GM19239 (cell line): ENCODE measurements around the gene LAMC2.

Experiments used
- DNase-seq: peaks from one replicate; pipeline ENCODE4 v3.0.0; 2011; ENCODE audit warnings: low spot score; ENCODE audit not compliant: insufficient read length
- FAIRE-seq: peaks from 2 replicates; lab custom pipeline; 2011; peaks lifted over from hg19 to GRCh38; lab: Jason Lieb, UNC

The LAMC2 gene

DNA sequence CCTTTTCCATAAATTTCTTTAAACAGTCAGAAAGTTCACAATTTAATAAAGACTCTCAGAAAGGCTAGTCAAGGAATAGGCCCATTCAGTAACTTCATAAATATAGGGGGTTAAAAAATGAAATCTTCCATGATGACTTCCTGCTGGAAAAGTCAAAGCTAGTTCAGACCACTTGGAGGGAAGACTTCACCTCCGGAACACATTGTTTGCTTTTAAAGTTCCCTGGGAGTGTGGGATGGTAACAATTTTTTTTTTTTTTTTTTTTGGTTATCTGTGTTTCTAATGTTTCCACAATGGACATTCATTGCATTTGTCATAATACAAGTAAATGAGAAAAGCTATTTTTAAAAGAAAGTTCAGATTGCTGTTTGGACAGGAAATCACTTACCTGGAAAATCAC, 18.4 kb upstream of the LAMC2 start:
- DNase-seq (no peak), FAIRE-seq (no peak)

DNA sequence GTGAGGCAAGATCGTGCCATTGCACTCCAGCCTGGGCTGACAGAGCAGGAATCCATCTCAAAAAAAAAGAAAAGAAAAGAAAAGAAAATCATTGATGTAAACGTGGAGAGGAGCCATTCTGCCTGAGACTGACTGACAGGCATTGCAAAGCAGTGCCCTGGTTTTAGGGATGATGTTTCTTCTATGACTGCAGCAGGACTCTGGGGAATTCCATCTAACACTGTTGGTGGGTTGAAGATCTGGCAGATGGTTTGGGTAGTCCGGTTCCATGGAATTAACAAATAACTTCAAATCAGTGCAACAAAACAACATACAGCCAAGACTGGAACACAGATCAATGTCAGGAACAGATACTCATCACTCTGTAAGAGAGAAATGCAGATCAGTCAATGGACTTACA, 17.8 kb upstream of the LAMC2 start:
- FAIRE-seq (no peak), DNase-seq (no peak)

DNA sequence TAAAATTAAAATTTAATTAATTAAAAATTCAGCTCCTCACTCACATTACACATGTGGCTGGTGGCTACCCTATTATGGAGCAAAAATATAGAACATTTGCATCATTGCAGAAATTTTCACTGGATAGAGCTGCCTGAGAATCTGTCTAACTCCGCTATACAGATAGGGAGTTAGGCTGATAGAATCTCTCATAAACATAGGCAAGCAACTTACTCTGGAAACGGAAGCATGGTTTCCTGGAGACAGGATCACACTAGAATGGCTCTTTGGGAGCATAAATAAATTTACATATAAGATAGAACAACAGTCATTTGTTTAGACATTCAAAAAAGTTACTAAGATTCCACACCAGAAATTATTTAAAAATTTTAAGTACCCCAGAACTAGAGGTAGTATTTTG, 12.2 kb upstream of the LAMC2 start:
- FAIRE-seq = no peak
- no peak for DNase-seq

DNA sequence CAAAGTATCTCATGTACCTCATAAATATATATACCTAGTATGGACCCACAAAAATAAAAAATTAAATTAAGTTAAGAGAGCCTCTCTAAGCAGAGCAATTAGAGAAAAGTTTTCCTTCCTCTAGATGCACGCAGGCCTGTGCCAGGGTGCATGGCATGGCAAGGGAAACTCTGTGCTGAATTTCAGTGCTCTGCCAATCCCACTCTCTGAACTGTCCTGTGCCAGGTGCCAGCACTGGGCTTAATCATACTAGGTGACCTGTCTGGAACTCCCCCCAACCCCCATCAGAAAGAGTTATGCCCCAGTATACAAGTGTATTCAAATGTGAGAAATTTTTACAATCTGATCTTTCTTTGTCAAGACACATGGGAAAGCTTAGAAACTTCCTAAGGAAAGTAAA, 10.4 kb upstream of the LAMC2 start:
- FAIRE-seq = no peak
- DNase-seq = no peak

DNA sequence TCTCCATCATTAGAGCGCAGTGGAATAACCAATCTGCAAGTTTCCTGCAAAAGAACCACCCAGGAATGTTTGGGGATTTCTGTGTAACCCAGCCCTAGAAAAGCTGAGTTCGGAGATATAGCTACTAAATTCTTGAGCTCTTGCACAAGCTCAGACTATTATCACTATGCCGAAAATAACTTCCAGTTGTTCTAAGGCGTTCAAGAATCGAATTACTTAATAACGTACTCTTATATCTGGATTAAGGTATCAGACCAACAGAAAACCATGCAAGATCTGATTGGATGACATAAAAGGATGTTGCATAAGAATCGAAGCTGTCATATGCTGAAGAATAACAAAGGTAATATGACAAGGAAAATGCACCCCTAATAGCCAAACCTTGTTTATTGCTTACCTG, 7.5 kb upstream of the LAMC2 start:
- no peak for DNase-seq
- no peak for FAIRE-seq

DNA sequence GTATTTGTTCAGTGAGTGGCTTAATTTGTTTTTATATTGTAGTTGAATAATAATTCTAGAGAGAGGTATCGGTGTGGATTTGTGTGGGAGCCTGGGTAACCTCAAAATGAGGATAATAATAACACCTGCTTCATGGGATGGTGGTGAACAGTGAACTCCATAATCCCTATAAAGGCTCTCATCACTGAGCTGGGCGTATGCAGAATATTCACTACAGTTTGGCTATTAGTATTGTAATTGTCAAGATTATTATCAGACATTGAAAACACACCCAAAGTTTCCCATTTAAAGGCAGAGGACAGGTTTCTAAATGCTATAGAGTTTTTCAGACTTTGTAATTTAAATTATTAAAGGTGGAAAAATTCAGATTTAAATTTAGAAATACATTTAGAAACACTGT, 7.0 kb upstream of the LAMC2 start:
- DNase-seq = no peak
- no peak for FAIRE-seq

DNA sequence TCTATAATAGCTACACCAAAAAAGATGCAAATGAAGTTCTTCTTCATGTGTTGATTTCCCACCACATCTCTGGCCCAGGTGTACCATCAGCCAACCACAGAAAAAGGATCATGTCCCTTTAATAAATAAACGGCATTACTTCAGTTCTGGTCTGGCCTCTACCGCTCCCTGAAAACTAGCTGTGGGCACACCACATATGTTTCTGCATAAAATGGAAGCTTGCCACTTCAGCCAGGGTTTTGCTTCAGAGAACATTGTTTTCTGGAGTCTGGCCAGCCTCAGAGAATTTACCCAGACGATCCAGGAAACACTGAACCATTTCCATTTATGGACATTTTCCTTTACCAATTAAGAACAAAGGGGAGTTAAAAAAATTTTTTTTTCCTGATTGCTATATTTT, 5.8 kb upstream of the LAMC2 start:
- FAIRE-seq = peak; percentile 56
- DNase-seq = peak; percentile 21

DNA sequence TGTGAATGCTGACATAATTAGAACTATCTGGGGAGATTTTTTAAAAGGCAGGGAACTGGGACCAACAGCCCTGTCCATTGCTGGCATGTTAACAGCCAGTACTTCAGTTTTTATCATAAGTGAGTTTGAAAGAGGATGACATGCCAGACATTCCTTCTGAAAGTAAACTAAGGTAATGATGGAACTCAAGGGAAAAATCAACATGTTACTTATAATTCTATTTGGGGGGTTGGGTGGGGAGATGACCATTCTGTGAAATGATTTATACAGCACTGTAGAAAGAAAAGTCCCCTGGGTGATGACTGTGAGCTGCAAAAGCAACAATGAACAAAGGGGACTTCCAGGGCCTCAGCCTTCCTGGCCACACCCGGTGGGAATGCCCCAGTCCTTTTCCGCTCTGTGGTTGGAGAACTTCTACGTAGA, 5.4 kb upstream of the LAMC2 start:
- FAIRE-seq (peak; percentile 55), DNase-seq (no peak)

DNA sequence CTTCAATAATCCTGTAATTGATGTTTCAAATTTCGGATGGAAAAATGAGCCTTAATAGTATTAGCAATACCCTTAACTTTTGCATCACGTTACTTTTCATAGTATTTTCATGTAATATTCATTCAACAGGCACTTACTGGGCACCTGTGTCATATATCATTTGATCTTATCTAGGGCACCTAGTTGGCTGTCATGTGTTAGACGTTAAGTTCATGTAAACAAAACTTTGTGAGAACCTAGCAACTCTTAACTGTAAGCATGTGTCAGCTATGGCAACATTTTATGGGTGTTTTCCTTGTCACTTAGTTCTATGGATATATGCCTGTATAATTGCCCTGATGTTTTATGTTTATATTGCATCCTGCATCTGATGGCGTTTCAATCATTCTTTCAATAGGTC, 777 bp downstream of the LAMC2 start:
- FAIRE-seq = no peak
- DNase-seq = no peak

DNA sequence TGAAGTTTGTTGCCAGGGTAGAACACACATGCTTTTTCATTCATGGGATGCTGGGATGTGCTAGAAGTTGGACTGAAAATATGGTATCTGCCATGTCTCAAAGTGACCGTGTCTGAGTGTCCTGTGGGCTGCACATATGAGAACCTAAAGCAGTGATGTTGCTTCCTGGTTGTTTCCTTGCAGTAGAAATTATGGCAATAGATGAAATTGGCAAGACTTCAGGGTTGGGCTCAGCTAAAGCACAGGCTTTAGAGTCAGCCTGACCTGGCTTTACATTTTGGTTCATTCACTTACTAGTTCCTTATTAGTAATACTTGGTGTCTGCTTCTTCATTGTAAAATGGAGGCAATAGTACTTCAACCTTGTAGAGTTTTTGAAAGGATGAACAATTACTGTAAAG, 2.2 kb downstream of the LAMC2 start:
- DNase-seq (no peak), FAIRE-seq (no peak)

DNA sequence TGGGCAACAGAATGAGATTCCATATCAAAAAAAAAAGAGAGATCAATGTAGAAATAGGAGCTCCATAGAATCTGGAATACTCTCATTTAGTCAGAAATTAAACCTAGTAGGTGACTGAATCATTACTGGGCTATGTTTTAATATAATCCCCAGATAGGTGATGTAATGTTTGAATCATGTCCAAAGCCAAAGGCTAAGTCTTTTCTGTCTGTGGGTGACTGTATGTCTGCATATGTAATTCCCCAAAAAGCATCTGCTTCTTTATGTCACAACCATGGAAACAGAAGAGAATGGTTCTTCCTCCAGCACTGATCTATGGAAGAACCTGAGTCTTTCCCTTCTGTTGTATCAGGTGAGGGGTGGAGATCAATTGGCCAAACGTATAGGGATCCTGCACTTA, 5.8 kb downstream of the LAMC2 start:
- FAIRE-seq (no peak), DNase-seq (no peak)

DNA sequence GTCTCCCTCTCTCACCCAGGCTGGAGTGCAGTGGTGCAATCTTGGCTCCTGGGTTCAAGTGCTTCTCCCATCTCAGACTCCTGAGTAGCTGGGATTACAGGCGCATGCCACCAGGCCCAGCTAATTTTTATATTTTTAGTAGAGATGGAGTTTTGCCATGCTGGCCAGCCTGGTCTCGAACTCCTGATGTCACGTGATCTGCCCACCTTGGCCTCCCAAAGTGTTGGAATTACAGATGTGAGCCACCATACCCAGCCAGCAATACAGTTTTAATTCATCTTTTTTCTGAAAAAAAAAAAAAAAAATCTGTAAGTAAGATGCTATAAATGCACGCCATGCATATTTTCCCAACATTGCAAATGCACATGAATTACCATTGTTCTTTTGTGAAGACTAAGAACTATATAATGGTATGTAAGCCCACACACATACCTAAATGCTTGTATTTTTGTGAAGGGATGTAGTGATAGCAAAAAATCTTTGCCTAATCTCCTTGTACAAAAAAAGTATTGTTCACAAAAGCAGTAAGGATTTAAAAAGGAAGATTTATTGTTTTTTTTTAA, 8.0 kb downstream of the LAMC2 start:
- DNase-seq = no peak
- FAIRE-seq = no peak

DNA sequence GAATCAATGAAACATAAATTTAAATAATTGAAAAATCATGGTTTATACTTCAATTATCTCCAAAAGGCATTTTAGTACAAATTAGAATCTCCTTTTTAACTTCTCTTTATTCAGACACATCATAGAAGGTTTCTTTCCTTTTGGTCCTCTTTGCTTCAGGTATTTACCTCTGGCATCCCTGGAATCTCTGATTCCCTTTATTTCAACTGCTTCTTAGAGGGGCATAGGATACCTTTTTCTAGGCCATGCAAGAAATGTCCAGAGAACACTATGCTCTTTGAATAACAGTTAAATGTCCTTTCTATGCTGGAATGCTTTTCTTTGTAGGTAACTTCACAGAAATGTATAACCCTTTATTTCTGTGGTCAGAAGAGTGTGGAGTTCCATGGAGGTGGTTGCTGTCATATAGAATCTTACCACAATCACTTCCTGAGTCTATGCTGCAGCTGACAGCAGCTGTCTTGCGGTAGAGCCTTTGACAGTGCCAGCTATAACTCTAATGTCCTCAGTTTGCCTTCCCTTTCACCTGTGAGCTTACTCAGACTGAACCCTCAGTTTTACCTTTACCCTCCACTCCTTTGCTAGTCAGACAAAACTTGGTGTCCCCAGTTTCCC, 8.6 kb downstream of the LAMC2 start:
- peak; percentile 48 for DNase-seq
- FAIRE-seq = peak; percentile 84

DNA sequence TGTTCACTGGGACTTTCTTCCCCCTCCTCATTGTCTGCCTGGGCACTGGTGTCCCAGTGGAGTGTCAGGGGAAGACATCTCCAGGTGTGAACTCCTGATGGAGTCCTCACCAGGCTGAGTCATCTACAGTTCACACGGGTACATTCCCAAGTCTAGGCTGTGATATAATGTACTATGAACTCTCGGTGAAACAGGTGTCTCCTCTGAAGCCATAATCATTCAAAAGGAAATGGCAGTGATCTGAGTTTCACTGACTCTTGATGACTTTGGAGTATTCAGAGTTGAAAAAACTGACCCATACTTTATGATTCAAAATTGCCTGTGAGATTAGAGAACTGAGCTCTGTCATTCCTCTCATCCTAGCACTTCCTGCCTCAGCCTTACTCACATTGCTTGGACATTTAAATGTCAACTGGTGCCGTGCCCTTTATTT, 9.1 kb downstream of the LAMC2 start:
- DNase-seq (no peak), FAIRE-seq (peak; percentile 55)

DNA sequence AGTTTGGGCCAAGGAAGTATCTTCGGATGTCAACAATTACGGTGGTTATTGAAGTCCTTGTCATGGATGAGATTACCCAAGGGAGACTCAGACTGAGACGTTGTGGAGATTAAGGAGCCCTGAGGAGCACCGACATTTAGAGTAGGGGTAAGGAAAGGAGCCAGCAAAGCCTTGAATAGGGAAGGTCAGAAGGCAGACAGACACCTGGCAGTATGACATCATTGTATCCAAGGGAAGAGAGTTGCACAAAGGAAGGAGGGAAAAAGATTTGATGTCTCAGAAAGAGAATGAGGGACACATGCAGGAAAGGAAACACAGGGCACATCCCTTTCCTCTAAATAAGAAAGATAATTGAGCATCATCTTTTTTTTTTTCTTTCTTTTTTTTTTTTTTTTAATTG, 11.7 kb downstream of the LAMC2 start:
- DNase-seq (no peak), FAIRE-seq (no peak)

DNA sequence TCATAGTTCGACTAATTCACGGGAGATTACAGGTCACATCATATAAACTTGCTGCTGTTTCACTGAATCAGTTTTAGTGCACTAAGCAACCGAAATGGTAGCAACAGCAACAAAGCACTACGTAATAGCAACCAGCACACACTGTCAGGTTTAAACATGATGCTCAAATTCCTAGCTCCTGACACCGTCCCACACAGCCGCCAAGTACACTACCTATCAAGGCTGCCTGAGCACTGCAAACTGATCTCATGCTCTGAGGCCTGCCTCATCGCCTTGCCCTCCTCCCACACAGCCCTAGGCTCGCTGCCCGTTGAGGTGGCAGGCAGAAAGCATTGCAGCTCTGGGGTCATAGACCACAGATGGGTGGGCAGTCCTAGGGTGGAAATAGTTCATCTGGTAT, 12.4 kb downstream of the LAMC2 start:
- no peak for DNase-seq
- FAIRE-seq = no peak

DNA sequence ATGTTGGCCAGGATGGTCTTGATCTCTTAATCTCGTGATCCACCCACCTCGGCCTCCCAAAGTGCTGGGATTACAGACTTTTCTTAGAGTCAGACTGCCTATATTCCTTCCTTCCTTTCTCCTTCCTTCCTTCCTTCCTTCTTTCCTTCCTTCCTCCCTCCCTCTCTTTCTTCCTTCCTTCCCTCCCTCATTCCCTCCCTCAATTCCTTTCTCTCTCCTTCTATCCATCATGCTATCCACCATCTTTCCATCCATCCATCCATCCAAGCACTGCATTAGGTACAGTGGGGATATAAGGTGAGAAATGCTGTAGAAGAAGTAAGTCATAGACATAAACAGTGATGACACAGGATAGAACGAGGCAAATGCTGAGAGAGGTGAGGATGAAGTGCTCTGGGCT, 13.2 kb downstream of the LAMC2 start:
- FAIRE-seq (no peak), DNase-seq (no peak)

DNA sequence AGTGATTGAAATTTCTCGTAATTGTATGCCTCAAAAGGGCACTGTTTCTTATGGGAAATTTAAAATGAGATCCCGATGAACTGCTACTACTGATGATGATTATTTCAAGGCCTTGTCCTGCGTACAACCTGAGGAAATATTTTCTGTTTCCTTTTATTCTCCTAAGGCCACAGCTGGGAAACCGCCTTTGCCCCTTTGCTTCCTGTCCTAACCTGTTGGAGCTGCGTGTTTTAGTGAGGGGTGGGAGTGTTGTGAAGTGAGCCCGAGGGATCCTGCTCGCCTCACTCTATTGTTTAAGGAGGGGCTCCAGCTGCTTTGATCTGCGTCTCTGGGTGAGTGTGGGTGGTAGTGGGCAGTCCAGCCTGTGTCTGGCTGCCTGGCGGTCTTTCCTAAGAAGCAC, 14.4 kb downstream of the LAMC2 start:
- FAIRE-seq = no peak

DNA sequence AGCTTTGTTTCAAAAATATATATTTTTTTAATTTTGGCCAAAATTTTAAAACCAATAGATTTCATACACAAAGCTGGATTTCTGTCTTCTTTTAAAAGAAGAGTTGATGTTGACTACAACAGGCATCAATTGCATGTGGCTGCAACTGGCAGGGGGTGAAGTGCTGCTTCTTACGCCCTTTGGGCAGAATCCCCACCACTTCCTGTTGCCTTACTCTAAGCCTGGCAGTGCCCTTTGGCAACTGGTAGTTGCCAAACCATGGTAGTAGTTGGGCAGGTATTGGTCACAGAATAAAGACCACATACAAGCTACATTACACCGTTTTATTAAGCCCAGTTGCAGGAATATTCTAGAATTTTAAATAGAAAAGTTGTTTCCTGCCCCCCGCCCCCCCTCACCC, 17.0 kb downstream of the LAMC2 start:
- FAIRE-seq (no peak), DNase-seq (no peak)

More for the DNA sequence above, 14.4 kb downstream of the LAMC2 start:
- no peak for DNase-seq

DNA sequence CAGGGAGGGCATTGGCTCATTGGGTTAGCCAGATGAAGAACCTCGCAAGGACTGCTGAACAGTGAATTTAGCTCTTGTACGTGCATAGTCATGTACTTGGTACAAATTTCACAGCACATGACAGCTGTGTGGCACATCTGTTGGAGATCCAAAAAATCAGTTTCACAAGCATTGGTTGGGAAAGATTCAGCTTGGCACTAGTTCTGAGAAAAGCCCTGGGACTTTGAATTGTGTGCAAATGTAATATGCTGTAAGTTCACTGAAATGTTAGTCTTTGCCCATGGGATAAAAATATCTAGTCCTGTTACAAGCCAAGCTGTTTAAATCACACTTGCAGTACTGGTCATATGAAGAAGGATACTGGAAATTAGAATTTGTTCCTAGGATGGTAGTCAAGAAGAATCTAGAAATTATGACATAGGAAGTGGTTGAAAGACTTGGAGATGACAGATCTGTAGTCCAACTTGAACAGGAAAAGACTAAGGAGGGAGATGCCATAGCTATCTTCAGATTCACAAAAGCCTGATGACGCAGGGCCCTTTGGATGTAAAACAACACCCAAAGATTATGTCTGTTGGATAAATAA, 19.2 kb downstream of the LAMC2 start:
- DNase-seq (no peak), FAIRE-seq (no peak)

DNA sequence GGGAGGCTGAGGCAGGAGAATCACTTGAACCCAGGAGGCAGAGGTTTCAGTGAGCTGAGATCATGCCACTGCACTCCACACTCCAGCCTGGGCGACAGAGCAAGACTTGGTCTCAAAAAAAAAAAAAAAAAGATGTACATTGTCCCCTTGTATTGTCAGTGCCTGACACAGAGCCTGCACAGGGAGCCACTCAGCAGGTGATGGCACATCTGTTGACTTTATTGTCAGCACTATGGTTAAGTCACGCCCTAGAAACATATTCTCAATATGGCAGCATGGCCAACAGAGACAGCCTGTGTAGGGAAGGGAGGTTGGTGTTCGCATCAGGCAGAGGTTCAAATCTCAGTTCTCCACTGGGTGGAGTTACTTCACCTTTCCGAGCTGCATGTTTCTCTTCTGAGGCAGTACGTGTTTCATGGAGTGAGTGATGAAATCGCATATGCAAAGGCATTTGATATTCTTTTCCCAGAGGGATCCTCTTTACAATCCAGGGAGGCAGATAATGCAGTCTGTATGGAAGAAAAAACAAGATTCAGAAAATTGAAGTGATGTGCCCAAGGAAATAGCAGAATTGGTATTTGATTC, 20.6 kb downstream of the LAMC2 start:
- FAIRE-seq = no peak

More for the DNA sequence above, 20.6 kb downstream of the LAMC2 start:
- DNase-seq = no peak
